WERI-Rb-1 (cell line): ENCODE data around the gene PTH.

Experiments used
- DNase-seq: peaks from one replicate; pipeline ENCODE4 v3.0.0-alpha.2; 2020
- H3K27ac ChIP-seq: fragments of 250-450 bp; sonication (Bioruptor Pico); 2 replicates; pipeline ENCODE4 v1.5.1; 2020; ENCODE audit warnings: mild to moderate bottlenecking, moderate library complexity
- H3K27me3 ChIP-seq: fragments of 250-450 bp; sonication (Bioruptor Pico); 2 replicates; pipeline ENCODE4 v1.5.1; 2021; ENCODE audit warnings: mild to moderate bottlenecking, low read depth, moderate library complexity; ENCODE audit not compliant: insufficient read depth, severe bottlenecking
- H3K36me3 ChIP-seq: fragments of 250-450 bp; sonication (Bioruptor Pico); 2 replicates; pipeline ENCODE4 v1.5.1; 2020; ENCODE audit warnings: mild to moderate bottlenecking, moderate library complexity
- H3K4me3 ChIP-seq: 2 replicates; pipeline ENCODE4 v1.5.1; 2011; ENCODE audit warnings: low read depth, mild to moderate bottlenecking, control low read depth, low read length
- H3K9me3 ChIP-seq: fragments of 250-450 bp; sonication (Bioruptor Pico); 2 replicates; pipeline ENCODE4 v1.5.1; 2021; ENCODE audit warnings: mild to moderate bottlenecking, moderate library complexity; ENCODE audit not compliant: severe bottlenecking
- CTCF ChIP-seq: IDR thresholded peaks from 2 replicates; pipeline ENCODE4 v1.5.1; 2011; ENCODE audit warnings: low read depth, mild to moderate bottlenecking, control low read depth, inconsistent platforms, low read length

PTH gene

DNA sequence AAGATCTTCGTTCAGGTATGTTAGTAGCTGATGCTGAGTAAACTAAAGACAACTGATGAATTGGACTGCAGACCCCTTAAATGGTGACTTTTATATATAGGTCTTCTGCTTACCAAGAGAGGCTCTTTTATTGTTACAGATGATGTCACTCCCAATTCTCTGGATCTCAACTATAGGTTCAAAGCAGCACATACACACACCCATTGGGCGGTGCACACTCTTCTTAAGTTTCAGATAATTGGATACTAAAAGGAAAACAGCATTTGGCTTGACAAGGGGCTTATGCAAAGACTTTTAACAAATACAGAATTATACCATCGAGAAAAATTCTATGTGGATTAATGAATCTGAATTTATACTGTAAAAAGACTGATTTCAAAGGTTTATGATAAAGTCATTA lies at the start of gene PTH:
PTH (minus strand) TSS at position 69 of the 400 bp plus-strand sequence. CDS start 3,142 bp downstream, outside the sequence.
- H3K36me3 ChIP-seq, result no peaks in the 10 kb centered on the region
- no peak within 1 kb of the TSS for H3K27ac ChIP-seq
- TF ChIP-seq CTCF, result no peak
- H3K4me3 ChIP-seq, result no peak within 1 kb of the TSS
- no peak for DNase-seq
- peaks cover 27% of the 10 kb centered on the region for H3K27me3 ChIP-seq
- H3K9me3 ChIP-seq, result no peaks in the 10 kb centered on the region

- no peak for DNase-seq
- TF ChIP-seq CTCF, result no peak
- H3K27me3 ChIP-seq, result peaks cover 26% of the 10 kb centered on the region
- no peak overlapping the region for H3K4me3 ChIP-seq
- no peaks in the 10 kb centered on the region for H3K36me3 ChIP-seq
- H3K9me3 ChIP-seq, result peaks cover 7% of the 10 kb centered on the region
- no peak overlapping the region for H3K27ac ChIP-seq
These were observed 42.2 kb upstream of the PTH start for GRCh38 chr11:13538044-13538443.

DNA sequence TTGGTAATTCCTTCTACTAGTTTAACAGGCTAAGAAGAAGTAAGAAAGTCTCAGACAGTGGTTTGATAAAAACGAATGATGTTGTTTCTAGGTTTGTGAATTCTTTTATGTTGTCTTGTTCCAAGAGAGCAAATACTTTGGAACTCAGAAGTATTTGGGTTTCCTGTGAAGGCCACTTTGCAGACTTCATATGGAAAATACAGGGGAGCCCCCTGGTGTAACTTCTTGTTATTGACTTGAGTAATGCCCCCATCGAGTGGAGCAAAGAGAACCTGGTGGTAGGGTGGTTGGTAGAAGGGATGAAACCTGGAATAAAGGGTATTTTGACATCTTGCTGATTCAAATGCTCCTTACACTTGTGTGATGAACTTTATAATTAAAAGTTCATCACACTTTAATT lies 40.0 kb upstream of the PTH start:
- peak; percentile 11 for DNase-seq
- TF ChIP-seq CTCF, result peak; percentile 23; the same call in 1 of the 2 replicates
- Histone ChIP-seq H3K4me3 (no peak overlapping the region), H3K9me3 (peaks cover 7% of the 10 kb centered on the region), H3K36me3 (no peaks in the 10 kb centered on the region), H3K27ac (no peak overlapping the region), H3K27me3 (peaks cover 24% of the 10 kb centered on the region)

GRCh38 chr11:13534358-13534757 lies 38.6 kb upstream of the PTH start:
- Histone ChIP-seq H3K9me3 (peaks cover 7% of the 10 kb centered on the region), H3K27ac (no peak overlapping the region), H3K27me3 (peaks cover 21% of the 10 kb centered on the region), H3K4me3 (no peak overlapping the region), H3K36me3 (no peaks in the 10 kb centered on the region)
- DNase-seq, result no peak
- no peak for TF ChIP-seq CTCF

- Histone ChIP-seq H3K9me3 (no peaks in the 10 kb centered on the region), H3K4me3 (no peak overlapping the region), H3K27me3 (peaks cover 32% of the 10 kb centered on the region), H3K27ac (no peak overlapping the region), H3K36me3 (no peaks in the 10 kb centered on the region)
- TF ChIP-seq CTCF, result no peak
- no peak for DNase-seq
These were observed 29.5 kb upstream of the PTH start for GRCh38 chr11:13525257-13525656.

GRCh38 chr11:13503393-13503792 lies 7.6 kb upstream of the PTH start:
- Histone ChIP-seq H3K9me3 (no peaks in the 10 kb centered on the region), H3K27ac (no peak overlapping the region), H3K27me3 (peaks cover 14% of the 10 kb centered on the region), H3K36me3 (no peaks in the 10 kb centered on the region), H3K4me3 (no peak overlapping the region)
- DNase-seq, result no peak
- TF ChIP-seq CTCF, result no peak
